Measurements from ENCODE around the gene PLXNB3. TPM values are rescaled to one million over a fixed set of nuclear protein-coding genes. Genes with fewer than 3 reads are reported as not detected.
A peak's percentile ranks its signal among the peaks of the same experiment; 100 is the strongest.

The PLXNB3 gene
- total RNA-seq, 1 donor from 2014 or later = 4.5 TPM

DNA sequence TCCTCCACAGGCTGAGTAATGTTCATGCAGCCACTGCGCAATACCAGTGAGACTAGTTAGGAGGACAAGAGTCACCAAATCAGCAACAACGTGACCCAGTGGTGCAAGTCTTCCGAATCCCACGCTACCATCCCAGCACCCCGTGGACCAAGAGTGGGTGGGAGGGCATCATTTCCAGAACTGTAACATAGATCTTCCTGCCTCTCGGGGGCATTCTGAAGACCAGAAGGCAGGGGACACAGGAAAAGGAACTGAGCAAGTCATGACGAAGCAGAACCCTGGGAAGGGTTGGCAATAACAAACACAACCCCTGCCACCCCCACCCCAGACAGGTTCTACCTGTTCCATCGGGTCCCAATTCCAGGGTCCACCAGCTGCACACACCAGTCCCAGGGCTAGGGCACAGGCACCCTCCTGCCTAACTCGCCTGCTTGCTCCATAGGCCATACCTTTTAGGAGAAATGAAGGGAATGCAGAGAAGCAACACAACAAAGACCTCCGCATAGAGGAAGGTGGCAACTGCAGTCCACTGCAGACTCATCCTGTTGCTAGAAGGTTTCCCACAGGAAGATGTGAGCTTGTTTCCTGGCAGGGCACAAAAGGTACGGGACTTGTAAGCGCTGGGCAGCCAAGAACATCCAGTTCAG lies 41.2 kb upstream of the PLXNB3 start:
- H3K27me3 ChIP-seq (ENCODE audit: control insufficient read depth, insufficient read depth, low read length) = no peaks in the 10 kb centered on the region
- H3K36me3 ChIP-seq (ENCODE audit: control insufficient read depth, insufficient read depth, low read length) = peaks cover 12% of the 10 kb centered on the region
- TF ChIP-seq, protein P1, sequence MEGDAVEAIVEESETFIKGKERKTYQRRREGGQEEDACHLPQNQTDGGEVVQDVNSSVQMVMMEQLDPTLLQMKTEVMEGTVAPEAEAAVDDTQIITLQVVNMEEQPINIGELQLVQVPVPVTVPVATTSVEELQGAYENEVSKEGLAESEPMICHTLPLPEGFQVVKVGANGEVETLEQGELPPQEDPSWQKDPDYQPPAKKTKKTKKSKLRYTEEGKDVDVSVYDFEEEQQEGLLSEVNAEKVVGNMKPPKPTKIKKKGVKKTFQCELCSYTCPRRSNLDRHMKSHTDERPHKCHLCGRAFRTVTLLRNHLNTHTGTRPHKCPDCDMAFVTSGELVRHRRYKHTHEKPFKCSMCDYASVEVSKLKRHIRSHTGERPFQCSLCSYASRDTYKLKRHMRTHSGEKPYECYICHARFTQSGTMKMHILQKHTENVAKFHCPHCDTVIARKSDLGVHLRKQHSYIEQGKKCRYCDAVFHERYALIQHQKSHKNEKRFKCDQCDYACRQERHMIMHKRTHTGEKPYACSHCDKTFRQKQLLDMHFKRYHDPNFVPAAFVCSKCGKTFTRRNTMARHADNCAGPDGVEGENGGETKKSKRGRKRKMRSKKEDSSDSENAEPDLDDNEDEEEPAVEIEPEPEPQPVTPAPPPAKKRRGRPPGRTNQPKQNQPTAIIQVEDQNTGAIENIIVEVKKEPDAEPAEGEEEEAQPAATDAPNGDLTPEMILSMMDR (IDR thresholded peaks at IDR 0.05; ENCODE audit: insufficient read depth, low read length, severe bottlenecking) = no peak
- peak; percentile 56 for DNase-seq (ENCODE audit: low read depth)
- FAIRE-seq = peak; percentile 32
- peak overlapping the region; percentile 60 for H3K4me3 ChIP-seq (ENCODE audit: low read depth, low read length)

DNA sequence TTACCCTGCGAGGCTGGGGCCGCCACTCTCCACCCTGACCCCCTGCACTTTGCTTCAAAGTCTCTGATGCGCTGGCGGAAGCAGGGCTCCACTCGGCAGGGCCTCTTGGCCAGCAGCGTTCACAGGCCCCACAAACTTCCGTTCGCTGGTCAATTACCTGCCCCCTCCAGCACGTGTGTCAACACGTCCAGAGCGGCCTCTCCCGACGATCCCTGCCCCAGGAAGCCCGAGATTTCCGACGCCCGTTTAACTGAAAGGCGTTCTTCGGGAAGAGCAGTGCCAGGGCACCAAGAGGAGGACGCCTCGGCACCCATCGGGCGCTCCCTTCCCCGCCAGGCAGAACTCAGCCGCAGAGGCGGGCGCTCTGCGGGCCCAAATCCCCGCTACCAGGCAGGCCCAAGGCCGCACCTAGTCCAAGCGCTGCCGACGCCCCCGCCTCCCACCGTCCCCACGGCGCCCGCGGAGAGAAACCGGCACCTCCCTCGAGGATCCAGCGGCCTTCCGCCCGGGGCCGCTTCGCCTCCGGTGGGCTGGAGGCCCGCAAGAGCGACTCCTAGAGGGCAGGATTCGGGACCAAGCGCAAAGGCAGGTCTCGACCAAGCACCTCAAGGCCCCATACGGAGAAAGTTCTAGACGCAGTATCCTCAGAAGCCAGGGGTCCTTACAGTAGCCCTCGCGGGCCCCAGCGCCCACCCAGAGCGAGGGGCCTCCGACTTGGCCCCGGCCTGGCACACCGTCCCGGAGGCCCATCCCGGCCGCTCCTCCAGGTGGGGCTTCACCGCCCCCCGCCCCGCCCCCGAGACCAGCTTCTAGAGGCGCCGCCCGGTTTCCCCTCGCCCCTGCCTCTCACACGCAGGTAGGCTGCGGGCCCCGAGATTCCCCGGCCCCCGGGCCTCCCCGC lies 40.4 kb upstream of the PLXNB3 start:
- FAIRE-seq = no peak
- Histone ChIP-seq H3K27me3 (ENCODE audit: control insufficient read depth, insufficient read depth, low read length) (no peaks in the 10 kb centered on the region), H3K4me3 (ENCODE audit: low read depth, low read length) (peak overlapping the region; percentile 60), H3K36me3 (ENCODE audit: control insufficient read depth, insufficient read depth, low read length) (peaks cover 11% of the 10 kb centered on the region)
- peak; percentile 55 for DNase-seq (ENCODE audit: low read depth)
- TF ChIP-seq, protein P1 (IDR thresholded peaks at IDR 0.05; ENCODE audit: insufficient read depth, low read length, severe bottlenecking) = peak; percentile 57

DNA sequence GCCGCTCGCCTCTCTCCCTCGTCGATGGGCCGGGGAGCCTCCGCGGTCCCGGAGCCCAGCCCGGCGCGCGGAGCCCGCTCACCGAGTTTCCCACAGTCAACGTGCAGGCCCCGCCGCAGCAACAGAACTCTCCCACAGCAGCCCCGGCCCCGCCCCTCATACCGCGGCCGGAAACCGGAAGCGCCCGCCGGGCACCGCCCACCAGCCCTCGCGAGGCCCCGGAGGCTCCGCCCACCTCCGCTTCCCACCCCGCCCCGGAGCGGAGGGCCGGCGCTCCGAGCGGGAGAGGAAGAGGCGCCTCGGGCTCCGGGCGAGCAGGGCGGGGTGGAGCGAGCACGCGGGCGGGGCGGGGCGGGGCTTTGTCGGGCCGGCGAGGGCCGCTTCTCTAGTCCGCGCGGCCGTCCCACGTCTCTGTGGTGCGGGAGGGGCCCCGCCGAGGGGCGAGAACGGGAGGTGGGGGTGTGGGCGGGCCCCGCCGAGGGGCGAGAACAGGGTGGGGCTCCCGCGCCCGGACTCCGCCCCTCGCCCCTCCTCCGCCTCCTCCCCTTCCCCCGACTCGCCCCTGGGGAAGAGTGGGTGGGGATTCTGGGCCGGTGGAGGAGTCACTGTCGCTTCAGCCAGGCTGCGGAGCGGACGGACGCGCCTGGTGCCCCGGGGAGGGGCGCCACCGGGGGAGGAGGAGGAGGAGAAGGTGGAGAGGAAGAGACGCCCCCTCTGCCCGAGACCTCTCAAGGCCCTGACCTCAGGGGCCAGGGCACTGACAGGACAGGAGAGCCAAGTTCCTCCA lies 39.6 kb upstream of the PLXNB3 start, which contains the start of the genes ABCD1 and BCAP31:
Gene ABCD1 (plus strand): TSS at position 605 of the 787 bp plus-strand sequence. CDS start 411 bp downstream, outside the sequence.
Gene BCAP31 (minus strand): TSS at position 136 of the 787 bp plus-strand sequence. CDS start 1,143 bp downstream, outside the sequence.
- DNase-seq (ENCODE audit: low read depth) = peak; percentile 51
- Histone ChIP-seq H3K27me3 (ENCODE audit: control insufficient read depth, insufficient read depth, low read length) (no peaks in the 10 kb centered on the region), H3K4me3 (ENCODE audit: low read depth, low read length) (peak within 1 kb of the TSS; percentile 60), H3K36me3 (ENCODE audit: control insufficient read depth, insufficient read depth, low read length) (peaks cover 9% of the 10 kb centered on the region)
- FAIRE-seq = no peak
- TF ChIP-seq, protein P1 (IDR thresholded peaks at IDR 0.05; ENCODE audit: insufficient read depth, low read length, severe bottlenecking) = no peak

DNA sequence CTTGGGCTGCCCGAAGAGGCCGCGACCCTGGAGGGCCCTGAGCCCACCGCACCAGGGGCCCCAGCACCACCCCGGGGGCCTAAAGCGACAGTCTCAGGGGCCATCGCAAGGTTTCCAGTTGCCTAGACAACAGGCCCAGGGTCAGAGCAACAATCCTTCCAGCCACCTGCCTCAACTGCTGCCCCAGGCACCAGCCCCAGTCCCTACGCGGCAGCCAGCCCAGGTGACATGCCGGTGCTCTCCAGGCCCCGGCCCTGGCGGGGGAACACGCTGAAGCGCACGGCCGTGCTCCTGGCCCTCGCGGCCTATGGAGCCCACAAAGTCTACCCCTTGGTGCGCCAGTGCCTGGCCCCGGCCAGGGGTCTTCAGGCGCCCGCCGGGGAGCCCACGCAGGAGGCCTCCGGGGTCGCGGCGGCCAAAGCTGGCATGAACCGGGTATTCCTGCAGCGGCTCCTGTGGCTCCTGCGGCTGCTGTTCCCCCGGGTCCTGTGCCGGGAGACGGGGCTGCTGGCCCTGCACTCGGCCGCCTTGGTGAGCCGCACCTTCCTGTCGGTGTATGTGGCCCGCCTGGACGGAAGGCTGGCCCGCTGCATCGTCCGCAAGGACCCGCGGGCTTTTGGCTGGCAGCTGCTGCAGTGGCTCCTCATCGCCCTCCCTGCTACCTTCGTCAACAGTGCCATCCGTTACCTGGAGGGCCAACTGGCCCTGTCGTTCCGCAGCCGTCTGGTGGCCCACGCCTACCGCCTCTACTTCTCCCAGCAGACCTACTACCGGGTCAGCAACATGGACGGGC lies 38.8 kb upstream of the PLXNB3 start:
- Histone ChIP-seq H3K36me3 (ENCODE audit: control insufficient read depth, insufficient read depth, low read length) (peaks cover 5% of the 10 kb centered on the region), H3K27me3 (ENCODE audit: control insufficient read depth, insufficient read depth, low read length) (no peaks in the 10 kb centered on the region), H3K4me3 (ENCODE audit: low read depth, low read length) (peak overlapping the region; percentile 36)
- FAIRE-seq (no peak), DNase-seq (ENCODE audit: low read depth) (no peak)
- TF ChIP-seq, protein P1 (IDR thresholded peaks at IDR 0.05; ENCODE audit: insufficient read depth, low read length, severe bottlenecking) = no peak

DNA sequence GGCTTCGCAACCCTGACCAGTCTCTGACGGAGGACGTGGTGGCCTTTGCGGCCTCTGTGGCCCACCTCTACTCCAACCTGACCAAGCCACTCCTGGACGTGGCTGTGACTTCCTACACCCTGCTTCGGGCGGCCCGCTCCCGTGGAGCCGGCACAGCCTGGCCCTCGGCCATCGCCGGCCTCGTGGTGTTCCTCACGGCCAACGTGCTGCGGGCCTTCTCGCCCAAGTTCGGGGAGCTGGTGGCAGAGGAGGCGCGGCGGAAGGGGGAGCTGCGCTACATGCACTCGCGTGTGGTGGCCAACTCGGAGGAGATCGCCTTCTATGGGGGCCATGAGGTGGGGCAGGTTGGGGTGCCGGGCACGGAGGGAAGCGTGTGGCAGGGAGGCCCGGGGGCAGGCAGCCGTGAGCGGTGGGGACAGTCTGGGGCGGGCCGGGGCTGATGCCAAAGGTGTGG lies 38.2 kb upstream of the PLXNB3 start:
- TF ChIP-seq, protein P1 (IDR thresholded peaks at IDR 0.05; ENCODE audit: insufficient read depth, low read length, severe bottlenecking) = no peak
- Histone ChIP-seq H3K4me3 (ENCODE audit: low read depth, low read length) (no peak overlapping the region), H3K36me3 (ENCODE audit: control insufficient read depth, insufficient read depth, low read length) (peaks cover under 1% of the 10 kb centered on the region), H3K27me3 (ENCODE audit: control insufficient read depth, insufficient read depth, low read length) (no peaks in the 10 kb centered on the region)
- no peak for FAIRE-seq
- DNase-seq (ENCODE audit: low read depth) = no peak
